CD4-positive, alpha-beta T cell treated with Interferon alpha-2 for 1 hour (primary cell): ENCODE results near the gene FANCM.
"Not testable (repeated sequence)": the region's sequence is repeated elsewhere in the genome, so short reads cannot be mapped to it uniquely, and the experiment has no call there.

Experiments used
- DNase-seq, 2 donors: peaks; one replicate each; pipeline ENCODE4 v3.0.0-alpha.2; 2020 to 2022

Gene FANCM

GRCh38 chr14:45145214-45145613, 9.5 kb downstream of the FANCM start:
- no peak for DNase-seq

GRCh38 chr14:45149602-45150001, 13.9 kb downstream of the FANCM start:
- DNase-seq: no peak

- no peak for DNase-seq
Observed at GRCh38 chr14:45150386-45150890, 14.7 kb downstream of the FANCM start.

- DNase-seq: no peak
Observed at GRCh38 chr14:45156067-45156466, 20.3 kb downstream of the FANCM start.

DNA sequence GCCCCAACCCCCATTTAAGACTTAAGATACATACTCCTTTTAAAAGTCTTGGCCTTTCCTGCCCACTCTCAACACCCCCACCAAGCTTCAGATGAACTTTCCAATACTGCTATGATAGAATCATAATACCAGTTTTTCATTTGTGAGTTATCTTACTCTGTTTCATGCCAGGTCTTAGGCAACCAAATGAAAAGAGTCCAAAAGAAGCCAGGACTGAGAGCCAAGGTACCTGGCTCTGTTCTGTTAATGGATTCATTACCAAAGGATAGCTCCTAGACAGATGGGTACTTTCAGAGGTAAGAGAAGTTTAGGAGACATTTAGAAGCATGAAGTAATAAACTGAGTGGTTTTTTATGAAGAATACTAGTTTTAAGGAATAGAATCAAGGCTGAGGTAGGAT, 34.2 kb downstream of the FANCM start:
- DNase-seq: no peak

DNA sequence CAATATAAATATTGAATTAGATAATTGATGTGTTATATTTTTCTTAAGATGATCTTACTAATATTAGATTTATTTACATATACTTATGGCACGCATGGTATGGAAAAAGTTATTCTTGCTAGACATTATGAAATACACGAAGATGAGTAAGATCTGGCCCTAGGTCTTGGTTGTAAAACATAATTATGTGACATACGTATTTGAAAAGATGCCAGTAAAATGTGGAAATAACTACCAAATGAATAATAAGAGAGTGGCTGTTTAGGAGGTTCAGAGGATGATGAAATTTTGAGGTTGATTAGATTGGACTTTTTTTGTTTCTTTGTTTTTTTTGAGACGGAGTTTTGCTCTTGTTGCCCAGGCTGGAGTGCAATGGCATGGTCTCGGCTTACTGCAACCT, 41.3 kb downstream of the FANCM start:
- no peak for DNase-seq

GRCh38 chr14:45181329-45181728, 45.6 kb downstream of the FANCM start:
- DNase-seq: no peak

GRCh38 chr14:45181806-45182205, 46.1 kb downstream of the FANCM start:
- DNase-seq: no peak

GRCh38 chr14:45185100-45185814, 49.5 kb downstream of the FANCM start:
- no peak for DNase-seq

DNA sequence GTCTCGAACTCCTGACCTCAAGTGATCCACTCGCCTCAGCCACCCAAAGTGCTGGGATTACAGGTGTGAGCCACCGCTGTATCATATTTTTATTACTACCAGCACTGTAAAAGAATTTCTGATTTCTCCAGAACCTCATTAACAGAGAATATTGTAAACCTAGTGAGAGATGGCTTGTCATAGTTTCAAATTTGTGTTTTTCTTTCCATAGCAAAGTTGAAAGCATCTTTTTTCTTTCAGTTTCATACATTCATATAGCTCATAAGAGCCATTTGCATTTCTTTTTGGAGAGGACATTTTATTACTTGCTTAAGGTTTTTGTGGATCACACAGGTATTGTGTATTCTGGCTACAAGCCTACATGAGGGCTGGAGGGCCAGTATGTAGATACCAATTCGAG, 59.2 kb downstream of the FANCM start:
- DNase-seq: no peak

- DNase-seq: no peak
Observed at GRCh38 chr14:45198551-45198950, 62.8 kb downstream of the FANCM start.

DNA sequence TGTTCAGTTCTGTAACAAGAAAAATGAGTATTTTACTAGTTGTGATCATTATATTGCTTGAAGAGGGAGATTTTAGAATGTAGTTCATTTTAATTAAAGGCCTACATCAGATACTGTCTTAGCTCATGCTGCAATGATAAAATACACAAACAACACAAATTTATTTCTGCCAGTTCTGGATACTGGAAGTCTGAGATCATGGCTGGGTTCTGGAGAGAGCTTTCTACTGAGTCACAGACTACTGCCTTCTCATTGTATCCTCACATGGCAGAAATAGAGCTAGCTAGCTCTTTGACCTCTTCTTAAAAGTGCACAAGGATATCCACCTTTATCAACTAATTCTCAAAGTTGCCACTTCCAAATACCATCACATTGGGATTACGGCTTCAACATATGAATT, 63.5 kb downstream of the FANCM start:
- DNase-seq: no peak

DNA sequence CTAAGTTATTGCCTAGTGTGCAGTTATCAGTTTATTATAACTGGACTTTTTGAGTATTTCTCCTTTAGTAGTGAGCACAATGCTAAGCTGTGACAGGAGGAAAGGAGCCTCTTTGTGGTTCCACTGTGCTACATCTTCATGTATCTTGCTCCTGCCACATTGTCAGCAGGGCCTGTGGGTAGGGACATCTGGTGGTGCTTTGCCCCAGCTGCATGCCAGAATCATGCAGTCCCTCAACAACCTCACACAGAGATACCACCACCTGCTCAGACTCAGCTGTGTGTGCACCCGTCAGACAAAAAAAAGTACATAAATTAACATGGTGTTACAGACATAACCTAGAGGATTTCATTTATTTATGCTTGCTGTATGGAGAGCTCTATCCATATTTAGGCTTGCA, 66.2 kb downstream of the FANCM start:
- peak in 1 of 2 donors; percentile 12 for DNase-seq

DNA sequence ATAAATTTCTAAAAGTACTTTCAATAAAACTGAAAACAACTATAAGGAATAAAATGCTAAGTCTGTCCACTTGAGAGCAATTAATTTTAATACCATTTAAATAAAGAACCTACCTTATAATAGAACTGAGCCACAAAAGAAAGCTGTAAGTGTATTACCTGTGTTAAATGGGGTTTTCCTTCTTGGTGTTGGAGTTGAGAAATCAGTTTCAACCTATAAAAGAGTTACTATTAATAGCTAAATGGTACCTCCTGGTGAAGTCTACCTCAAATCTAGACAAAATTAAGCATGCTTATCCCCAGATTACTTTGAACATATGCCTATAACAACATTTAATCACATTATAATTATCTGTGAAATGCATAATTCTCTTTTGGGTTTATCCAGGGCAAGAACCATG, 68.5 kb downstream of the FANCM start:
- DNase-seq: no peak

GRCh38 chr14:45210159-45210558, 74.4 kb downstream of the FANCM start:
- no peak for DNase-seq

DNA sequence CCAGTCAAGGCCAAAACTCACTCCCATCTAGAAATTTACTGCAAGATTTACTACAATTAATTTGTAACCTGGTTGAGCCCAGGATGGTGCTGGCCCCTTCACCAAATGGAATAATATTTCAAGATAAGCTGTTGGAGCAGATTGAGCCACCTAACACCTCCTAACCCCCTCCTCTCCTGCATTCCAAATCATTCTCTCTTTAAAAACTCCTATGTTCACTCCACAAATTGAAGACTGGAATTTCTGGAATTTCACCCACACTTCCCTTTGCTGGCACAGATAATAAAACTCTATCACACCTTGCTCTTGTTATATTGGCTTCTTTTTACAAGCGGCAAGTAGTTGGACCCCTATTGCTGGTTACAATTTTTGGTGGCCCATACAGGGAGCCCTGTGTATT, 75.6 kb downstream of the FANCM start:
- DNase-seq: no peak

DNA sequence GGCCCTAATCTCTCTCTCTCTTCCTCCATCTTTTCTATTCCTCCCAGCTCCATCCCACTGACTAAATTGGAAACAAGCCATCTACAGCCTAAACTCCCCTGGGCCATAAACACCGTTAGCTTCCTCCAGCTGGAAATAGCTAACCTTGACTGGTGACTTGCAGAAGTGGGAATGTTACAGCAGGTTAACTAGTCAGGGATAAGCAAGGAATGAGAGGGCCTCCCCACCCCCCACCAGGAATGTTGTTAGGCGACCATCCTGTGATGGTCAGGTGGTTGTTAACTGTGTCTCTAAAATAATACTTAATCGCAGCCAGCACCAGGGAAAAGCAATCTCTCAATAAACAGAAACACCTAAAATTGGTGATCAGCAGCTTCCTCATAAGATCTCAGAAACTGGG, 76.5 kb downstream of the FANCM start:
- no peak for DNase-seq

DNA sequence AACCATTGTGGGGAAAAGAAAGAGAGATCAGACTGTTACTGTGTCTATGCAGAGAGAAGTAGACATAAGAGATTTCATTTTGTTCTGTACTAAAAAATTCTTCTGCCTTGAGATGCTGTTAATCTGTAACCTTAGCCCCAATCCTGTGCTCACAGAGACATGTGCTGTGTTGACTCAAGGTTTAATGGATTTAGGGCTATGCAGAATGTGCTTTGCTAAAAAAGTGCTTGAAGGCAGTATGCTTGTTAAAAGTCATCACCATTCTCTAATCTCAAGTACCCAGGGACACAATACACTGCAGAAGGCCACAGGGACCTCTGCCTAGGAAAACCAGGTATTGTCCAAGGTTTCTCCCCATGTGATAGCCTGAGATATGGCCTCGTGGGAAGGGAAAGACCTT, 78.0 kb downstream of the FANCM start:
- DNase-seq: not testable (repeated sequence)

GRCh38 chr14:45214341-45214740, 78.6 kb downstream of the FANCM start:
- not testable (repeated sequence) for DNase-seq

DNA sequence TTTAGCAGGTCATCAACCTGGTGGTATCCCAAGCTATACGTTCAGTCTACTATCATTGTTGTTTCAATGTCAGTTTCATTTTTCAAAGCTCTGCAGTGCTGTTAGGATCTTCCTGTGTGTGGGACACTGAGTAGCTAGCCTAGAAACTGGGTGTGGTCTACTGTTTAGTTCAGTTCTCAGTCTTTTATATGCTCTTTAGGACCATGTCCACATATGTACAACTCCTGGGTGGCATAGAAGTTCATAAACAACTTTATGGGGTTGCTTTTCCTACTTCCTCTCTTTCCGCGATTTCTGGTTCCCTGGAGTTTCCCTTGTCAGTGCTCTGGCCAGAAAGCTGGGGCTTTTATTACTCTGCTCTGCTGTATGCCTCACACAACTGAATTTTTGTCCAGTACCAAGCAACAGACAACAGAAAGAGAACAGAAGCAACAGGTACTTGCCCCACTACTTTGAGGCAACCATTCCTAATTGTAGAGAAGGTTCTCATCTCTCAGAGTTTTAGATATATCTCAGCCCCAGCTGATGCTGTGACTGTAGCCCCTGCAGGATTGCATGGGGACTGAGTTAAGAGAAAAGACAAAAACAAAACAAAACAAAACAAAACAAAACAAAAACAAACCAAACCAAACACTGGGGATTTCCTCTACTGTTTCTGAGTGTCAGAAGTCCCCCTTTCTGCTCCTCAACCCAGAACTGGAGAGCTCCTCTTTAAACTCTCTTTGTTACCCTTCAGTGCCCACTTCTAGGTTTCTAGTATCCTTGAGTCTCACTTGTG, 86.9 kb downstream of the FANCM start:
- no peak for DNase-seq

GRCh38 chr14:45227566-45227965, 91.8 kb downstream of the FANCM start:
- DNase-seq: no peak

GRCh38 chr14:45238988-45239387, 103.3 kb downstream of the FANCM start:
- no peak for DNase-seq

DNA sequence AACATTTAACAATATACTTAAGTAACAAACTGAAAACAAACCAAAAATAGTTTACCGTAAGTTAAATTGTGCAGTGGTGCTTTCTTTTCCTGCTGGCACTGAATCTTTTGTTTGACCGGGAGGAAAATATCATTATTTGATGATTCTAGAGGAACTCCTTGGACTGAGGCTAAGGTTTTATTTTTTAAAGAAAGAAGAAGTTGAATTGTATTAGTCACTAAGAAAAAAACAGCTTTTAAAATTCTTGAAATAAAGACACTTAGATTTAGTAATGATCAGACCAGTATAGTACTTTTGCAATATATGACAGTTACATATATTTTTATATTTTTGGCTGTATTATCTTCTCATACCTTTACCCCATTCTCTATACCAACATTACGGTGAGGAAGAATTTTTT, 107.0 kb downstream of the FANCM start:
- no peak for DNase-seq

DNA sequence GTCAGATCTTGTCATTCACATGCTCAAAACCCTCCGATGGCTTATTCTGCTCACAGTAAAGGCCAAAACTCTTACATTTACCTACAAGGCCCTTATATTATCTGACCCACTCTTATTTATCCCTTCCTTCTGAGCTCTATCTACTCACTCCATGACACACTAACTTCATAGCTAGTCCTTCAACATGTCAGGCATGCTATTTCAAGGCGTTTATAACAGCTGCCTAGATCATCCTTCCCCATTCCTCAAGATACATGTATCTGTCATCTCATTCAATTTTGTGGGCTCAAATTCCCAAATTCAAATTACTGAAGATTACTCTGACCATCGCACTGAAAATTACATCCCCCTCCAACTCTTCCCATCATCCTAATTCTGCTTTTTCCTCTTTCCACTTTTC, 110.4 kb downstream of the FANCM start:
- no peak for DNase-seq
